ENCODE data around the gene FAM241B. TPM values are rescaled to one million over a fixed set of nuclear protein-coding genes. Genes with fewer than 3 reads are reported as not detected.

The FAM241B gene
- total and polyA plus RNA-seq, 10 of the 15 experiments (the other 5 are each of a cell fraction or from before 2014, with no cell fraction given), result 0.09 to 0.99 (median 0.24) TPM

- DNase-seq (ENCODE audit: low read depth, low spot score), result no peak
- H2AFZ ChIP-seq (ENCODE audit: control insufficient read depth, low read depth, low read length), result no peak overlapping the region
- H3K36me3 ChIP-seq (ENCODE audit: control insufficient read depth in 2 of 2, insufficient read depth in 2 of 2, low read length in 1 of 2), result no peaks in the 10 kb centered on the region
- H3K4me2 ChIP-seq (ENCODE audit: control insufficient read depth, insufficient read depth), result no peak overlapping the region
- H3K9me3 ChIP-seq (replicated peaks; ENCODE audit: control insufficient read depth, insufficient read depth, low read length), result no peaks in the 10 kb centered on the region; the same call in 2 of the 3 replicates
- in situ Hi-C loops (cut with MboI) (no loop called here), intact Hi-C loops (cut with micrococcal nuclease; ENCODE audit: unreplicated experiment) (no loop called here)
- H3K27me3 ChIP-seq (replicated peaks in 1 of 2; ENCODE audit: control insufficient read depth in 2 of 2, insufficient read depth in 2 of 2, low read length in 1 of 2), result peaks cover 0 to 2% of the 10 kb centered on the region in 2 experiments; a peak in 2 of 4 replicates
- H3K4me3 ChIP-seq, result no peak overlapping the region
- no peak for TF ChIP-seq CREM (IDR thresholded peaks at IDR 0.05; ENCODE audit: low read depth)
- TF ChIP-seq CEBPB (IDR thresholded peaks at IDR 0.05; ENCODE audit: borderline replicate concordance in 1 of 2, low read depth in 2 of 2, low read length in 2 of 2), result no peak
- no peak for TF ChIP-seq MTA3 (IDR thresholded peaks at IDR 0.05; ENCODE audit: borderline replicate concordance, low read length)
- no peak for TF ChIP-seq SIX5 (IDR thresholded peaks at IDR 0.05; ENCODE audit: low read depth, low read length, severe bottlenecking)
- no peak for TF ChIP-seq ZNF622 (IDR thresholded peaks at IDR 0.05)
- no peak for TF ChIP-seq CBX3 (IDR thresholded peaks at IDR 0.05; ENCODE audit: borderline replicate concordance, low read depth)
- no peak for TF ChIP-seq ZNF24 (IDR thresholded peaks at IDR 0.05)
- TF ChIP-seq HCFC1 (IDR thresholded peaks at IDR 0.05; ENCODE audit: low read length), result no peak
- TF ChIP-seq RBBP5 (conservative IDR thresholded peaks at IDR 0.05), result no peak
- no peak for TF ChIP-seq CUX1 (IDR thresholded peaks at IDR 0.05; ENCODE audit: insufficient replicate concordance, low read depth, low read length)
- TF ChIP-seq RELB (IDR thresholded peaks at IDR 0.05; ENCODE audit: low read depth), result no peak
- TF ChIP-seq GATAD2B (conservative IDR thresholded peaks at IDR 0.05; ENCODE audit: low read depth), result no peak
- TF ChIP-seq USF1 (IDR thresholded peaks at IDR 0.05; ENCODE audit: borderline replicate concordance, extremely low read length, insufficient read depth, low read depth, low read length), result no peak
- TF ChIP-seq SUPT20H (IDR thresholded peaks at IDR 0.05; ENCODE audit: borderline replicate concordance, control insufficient read depth, low read depth, low read length), result no peak
- no peak for TF ChIP-seq BCL11A (IDR thresholded peaks at IDR 0.05; ENCODE audit: low read depth, low read length)
- TF ChIP-seq NFXL1 (IDR thresholded peaks at IDR 0.05; ENCODE audit: borderline replicate concordance), result no peak
- WGBS (ENCODE audit: insufficient coverage, insufficient replicate concordance, low lambda C conversion rate, missing lambda C conversion rate), result 8% methylated on average over 2 of the region's 2 CpGs
- ChIA-PET CTCF (interaction anchor here (1.4 kb wide), 1 partner anchor 68 kb away, joined by 7 read pairs; no protein-coding TSS in a partner anchor), POLR2A (no interaction called here), SMC1A (ENCODE audit: uncharacterized antibody, unreplicated experiment) (interaction anchor here (1.4 kb wide), 1 partner anchor 30 kb away, joined by 3 read pairs; no protein-coding TSS in a partner anchor), RAD21 (ENCODE audit: unreplicated experiment) (no interaction called here)
- no peaks in the 10 kb centered on the region for H3K4me1 ChIP-seq (ENCODE audit: control insufficient read depth, insufficient read depth, low read length)
- no peak overlapping the region for H3K9ac ChIP-seq (ENCODE audit: control insufficient read depth, insufficient read depth, low read length)
- FAIRE-seq, result no peak
- H4K20me1 ChIP-seq (ENCODE audit: control insufficient read depth, insufficient read depth), result no peaks in the 10 kb centered on the region
- no peak for ATAC-seq
- H3K79me2 ChIP-seq (ENCODE audit: control insufficient read depth, insufficient read depth, low read length), result no peaks in the 10 kb centered on the region
- no peak overlapping the region for H3K27ac ChIP-seq (ENCODE audit: control insufficient read depth, insufficient read depth)
- no TSS peak for BruUV-seq (replicated peaks)
Observed at GRCh38 chr10:69583106-69583505, 46.9 kb upstream of the FAM241B start.

Data from GM12878 (cell line).